OCI-LY3 (cell line): ENCODE data around the gene GOLPH3L.

Source experiments
- EZH2phosphoT487 ChIP-seq: fragments of 200-600 bp; shearing (Covaris generic); IDR thresholded peaks from 2 replicates; pipeline ENCODE4 v1.6.1; 2018; ENCODE audit warnings: antibody characterized with exemption, mixed run types, low read depth
- TF ChIP-seq, protein P1 (sequence below): fragments of 200-600, 300-600 bp; sonication (generic); IDR thresholded peaks from 2 replicates; pipeline ENCODE4 v1.5.1; 2014; ENCODE audit warnings: antibody characterized with exemption, low read length, low read depth

GRCh38 chr1:150622303-150622975 lies 74.5 kb downstream of the GOLPH3L start:
- TF ChIP-seq, protein P1, sequence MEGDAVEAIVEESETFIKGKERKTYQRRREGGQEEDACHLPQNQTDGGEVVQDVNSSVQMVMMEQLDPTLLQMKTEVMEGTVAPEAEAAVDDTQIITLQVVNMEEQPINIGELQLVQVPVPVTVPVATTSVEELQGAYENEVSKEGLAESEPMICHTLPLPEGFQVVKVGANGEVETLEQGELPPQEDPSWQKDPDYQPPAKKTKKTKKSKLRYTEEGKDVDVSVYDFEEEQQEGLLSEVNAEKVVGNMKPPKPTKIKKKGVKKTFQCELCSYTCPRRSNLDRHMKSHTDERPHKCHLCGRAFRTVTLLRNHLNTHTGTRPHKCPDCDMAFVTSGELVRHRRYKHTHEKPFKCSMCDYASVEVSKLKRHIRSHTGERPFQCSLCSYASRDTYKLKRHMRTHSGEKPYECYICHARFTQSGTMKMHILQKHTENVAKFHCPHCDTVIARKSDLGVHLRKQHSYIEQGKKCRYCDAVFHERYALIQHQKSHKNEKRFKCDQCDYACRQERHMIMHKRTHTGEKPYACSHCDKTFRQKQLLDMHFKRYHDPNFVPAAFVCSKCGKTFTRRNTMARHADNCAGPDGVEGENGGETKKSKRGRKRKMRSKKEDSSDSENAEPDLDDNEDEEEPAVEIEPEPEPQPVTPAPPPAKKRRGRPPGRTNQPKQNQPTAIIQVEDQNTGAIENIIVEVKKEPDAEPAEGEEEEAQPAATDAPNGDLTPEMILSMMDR, result no peak
- no peak for TF ChIP-seq EZH2phosphoT487
